UCSD-AML1 (cell line): ENCODE results near the gene AUTS2.

ENCODE experiments used
- DNase-seq: peaks from one replicate; lab custom pipeline; 2025; ENCODE audit not compliant: unreplicated experiment; lab: John Stamatoyannopoulos, UW

Gene AUTS2

GRCh38 chr7:69813637-69814240, 215.5 kb downstream of the AUTS2 start:
- DNase-seq: no peak

- no peak for DNase-seq
These were observed 216.2 kb downstream of the AUTS2 start for GRCh38 chr7:69814421-69814962.

DNA sequence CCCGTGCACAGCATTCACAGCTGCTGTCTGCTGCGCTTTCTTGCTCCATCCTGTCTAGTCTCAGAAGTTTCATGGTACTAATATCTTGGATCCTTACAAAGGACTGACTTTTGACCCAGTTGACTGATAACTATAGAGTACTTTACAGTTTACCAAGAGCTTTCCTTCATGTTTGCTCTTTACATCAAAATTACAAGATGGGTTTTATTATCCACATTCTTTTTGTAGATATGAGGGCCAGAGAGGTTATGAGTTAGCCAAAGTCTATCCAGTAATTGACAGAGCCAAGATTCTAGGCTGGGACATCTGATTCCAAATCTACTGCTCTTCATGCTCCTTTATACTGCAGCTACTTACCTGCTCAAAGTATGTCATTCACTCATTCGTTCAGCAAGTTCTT, 218.2 kb downstream of the AUTS2 start:
- DNase-seq: no peak

DNA sequence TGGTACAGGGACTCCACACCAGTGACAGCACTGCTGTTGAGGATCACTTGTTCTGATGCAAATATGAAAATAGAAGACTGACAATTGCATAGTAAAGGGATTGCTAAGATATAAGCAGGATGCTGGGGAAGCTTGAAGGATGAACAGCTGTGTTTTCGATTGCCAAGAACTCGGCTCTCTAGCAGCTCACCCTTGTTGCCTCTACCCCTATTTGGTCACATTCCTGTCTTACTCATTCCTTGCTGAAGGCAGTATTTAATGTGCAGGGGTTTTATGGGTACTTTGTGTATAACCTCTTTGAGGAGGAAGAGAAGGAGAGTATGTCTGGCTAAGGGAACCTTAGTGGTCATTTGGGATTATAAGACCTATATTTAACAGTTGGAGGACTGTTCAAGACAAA, 218.8 kb downstream of the AUTS2 start:
- no peak for DNase-seq

- DNase-seq: no peak
These were observed 219.8 kb downstream of the AUTS2 start for GRCh38 chr7:69817841-69818635.

DNA sequence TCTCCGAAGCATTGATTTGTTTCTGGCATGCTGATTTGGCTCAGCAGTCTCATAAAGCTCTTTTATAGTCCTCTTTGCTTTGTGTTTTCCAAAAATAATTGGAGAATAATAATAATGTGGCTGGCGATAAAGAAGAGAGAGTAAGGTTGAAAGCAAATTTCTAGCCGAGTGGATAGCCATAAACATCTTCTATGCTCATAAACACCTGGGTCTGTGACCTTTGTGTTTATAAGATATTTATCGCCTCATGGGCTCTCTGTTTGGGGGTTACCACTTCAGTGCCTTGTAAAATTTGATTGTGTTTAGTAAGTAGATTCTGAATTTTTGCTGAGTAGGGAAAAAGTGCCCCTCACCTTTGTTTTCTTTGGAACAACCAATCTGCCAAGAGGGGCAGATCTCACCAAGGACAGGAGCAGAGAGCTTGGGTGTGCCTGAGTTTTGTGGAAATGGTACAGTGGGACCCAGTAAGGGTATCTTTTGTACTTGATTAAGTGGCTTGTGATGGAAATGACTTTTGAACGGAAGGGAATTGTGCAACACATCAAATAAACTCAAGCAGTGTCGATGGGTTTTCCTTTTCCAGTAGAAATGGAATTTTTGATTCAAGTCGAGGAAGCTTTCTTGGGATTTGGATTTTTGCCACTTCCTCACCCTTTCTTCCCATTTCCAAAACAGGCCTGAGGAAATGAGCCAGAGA, 220.5 kb downstream of the AUTS2 start:
- no peak for DNase-seq

DNA sequence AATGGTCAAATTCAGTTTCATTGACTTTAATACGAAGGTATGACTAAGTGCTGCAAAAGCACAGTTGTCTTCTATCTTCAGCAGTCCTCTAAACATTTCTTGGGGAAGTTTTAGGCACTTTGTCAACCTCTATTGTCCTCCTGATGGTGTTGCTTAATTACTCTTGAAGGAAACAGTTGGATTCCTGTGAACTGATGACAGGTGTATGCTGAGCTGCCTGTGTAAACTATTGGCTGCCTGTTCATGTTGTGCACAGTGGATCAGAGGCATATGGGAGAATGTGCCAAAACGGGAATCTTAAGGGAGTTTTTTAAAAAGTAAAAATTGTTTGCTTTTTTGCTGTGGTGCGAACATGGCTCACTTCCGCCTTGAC, 221.0 kb downstream of the AUTS2 start:
- no peak for DNase-seq

GRCh38 chr7:69820479-69821192, 222.4 kb downstream of the AUTS2 start:
- DNase-seq: no peak

DNA sequence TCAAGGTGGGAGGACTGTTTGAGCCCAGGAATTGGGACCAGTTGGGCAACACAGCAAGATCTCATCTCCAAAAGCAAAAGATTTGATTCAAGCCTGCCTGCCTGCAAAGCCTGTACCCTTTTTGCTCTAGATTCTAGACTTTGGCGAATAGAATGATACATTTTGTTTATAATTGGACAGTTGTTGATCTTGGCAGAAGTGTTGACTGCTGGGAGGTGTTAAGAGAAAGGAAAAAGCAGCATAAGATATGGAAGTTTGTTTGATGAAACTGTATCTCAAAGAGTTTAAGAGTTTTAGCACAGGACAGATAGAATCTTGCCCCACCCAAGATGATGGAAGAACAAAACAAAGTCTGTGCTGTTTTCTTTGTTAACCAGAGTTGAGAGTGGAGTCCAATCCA, 224.1 kb downstream of the AUTS2 start:
- DNase-seq: no peak

GRCh38 chr7:69823151-69823744, 225.0 kb downstream of the AUTS2 start:
- DNase-seq: no peak

GRCh38 chr7:69825113-69825972, 227.1 kb downstream of the AUTS2 start:
- no peak for DNase-seq

GRCh38 chr7:69826283-69826682, 228.0 kb downstream of the AUTS2 start:
- no peak for DNase-seq

DNA sequence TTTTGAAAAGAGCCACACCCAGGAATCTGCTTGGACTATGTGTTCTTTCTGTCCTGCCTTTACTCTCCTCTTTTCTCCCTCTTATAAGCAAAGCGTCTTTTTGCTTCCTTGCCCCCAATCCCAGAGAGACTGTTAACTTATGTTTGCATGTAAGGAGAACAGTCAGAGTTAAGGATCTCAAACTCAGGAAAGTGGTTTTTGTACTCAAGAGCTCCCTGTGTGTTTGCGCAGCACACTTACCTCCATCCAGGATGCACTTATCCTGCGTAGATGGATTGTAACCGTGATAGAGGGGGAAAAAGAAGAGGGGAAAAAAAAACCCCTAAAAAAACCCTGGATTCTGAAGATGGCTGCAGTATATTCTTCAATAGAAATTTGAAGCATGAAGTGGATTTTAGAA, 228.9 kb downstream of the AUTS2 start:
- no peak for DNase-seq

DNA sequence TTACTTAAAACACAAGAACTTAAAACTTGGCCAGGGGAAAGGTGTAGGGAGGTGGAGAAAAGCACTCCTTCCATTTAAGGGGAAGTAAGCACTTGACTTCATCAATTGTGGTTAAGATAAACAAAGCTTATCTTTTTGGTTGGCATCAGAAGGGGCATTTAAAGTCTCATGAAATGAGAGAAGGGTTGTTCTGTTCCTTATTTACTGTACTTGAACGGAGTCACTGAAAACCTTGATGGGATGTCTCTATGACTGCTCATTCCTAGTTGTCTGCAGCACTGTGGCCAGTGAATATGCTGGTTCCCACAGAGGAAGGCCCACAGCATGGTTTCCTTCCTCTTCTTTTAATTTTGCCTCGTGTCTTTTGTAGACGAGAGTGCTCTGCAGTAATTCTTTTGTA, 229.3 kb downstream of the AUTS2 start:
- DNase-seq: no peak

DNA sequence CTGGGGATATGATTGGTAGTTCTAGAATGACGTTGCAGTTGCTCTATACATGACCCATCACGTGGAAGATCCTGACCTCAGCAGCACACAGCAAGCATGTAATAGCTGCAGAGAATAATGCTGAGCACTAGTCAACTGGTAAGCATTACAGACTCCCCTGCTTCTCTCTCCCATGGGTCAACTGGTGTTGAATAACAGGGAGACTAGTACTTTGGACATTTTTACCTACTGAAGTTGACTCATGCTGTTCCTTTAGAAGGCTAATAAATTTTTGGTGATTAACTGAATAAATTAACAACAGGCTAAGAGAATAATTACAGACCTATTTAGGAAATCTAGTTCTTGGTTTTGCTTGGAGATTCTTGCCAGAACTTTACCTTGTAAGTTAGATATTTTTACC, 234.1 kb downstream of the AUTS2 start:
- no peak for DNase-seq

DNA sequence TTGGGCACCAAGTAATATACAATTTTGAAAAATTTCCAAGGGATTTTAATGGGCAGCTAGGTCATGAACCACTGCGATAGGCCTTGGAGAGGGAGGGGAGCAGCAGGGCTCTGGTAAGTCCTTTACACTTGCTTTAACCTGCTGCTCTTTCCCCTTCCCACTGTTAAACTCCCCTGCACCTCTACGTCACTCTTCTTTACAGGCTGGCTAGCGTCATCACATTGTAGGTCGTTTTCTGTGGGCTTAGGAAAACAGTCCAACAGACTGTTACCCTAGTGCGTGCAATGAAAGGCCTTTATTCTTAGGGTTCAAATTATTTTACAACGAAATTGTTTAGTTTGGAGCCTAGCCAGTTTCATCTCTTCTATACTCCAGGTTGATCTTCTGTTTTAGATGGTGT, 235.7 kb downstream of the AUTS2 start:
- no peak for DNase-seq

- no peak for DNase-seq
These were observed 238.4 kb downstream of the AUTS2 start for GRCh38 chr7:69836702-69837101.

DNA sequence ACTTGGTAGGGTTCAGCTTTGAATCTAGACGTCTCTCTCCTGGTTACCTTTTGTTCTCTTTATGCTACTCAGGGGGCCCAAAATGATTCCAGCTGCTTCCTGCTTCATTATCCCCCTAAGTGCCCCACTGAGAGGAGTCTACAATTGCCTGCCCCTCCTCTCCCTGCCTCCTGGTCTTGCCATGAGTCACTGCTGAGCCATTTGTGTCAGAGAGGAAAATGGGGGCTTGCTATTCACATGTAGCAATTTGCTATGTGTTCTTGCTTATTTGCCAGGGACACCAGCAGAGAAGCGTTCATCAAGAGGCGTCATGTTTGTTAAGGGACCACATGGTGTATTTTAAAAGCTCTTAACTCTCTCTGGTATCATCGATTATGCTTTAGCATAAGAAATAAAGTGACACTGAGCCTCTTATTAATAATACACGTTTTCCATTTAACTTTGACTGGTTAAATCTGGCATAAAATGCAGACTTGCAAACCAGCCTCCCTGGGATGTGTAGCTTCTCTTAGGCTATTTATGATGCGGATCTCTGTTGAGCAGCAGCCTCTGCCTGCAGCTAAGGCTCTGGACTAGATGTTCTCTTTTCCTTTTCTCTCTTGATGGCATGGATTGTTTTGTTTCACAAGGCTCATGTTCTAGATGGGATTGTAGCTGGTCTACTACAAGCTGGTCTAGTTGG, 239.3 kb downstream of the AUTS2 start:
- DNase-seq: no peak

- DNase-seq: no peak
These were observed 241.5 kb downstream of the AUTS2 start for GRCh38 chr7:69839782-69840181.
